Activated CD4-positive, alpha-beta memory T cell treated with anti-CD3 and anti-CD28 coated beads, Interleukin-2, amount 10 ng/mL, durations not matched to agents 7 days and 5 days (primary cell): ENCODE results near the gene IFNGR1. TPM values are rescaled to one million over a fixed set of nuclear protein-coding genes. Genes with fewer than 3 reads are reported as not detected.
"Not testable (repeated sequence)": the region's sequence is repeated elsewhere in the genome, so short reads cannot be mapped to it uniquely, and the experiment has no call there.

ENCODE experiments used
- CTCF ChIA-PET: fragments of 350-600 bp; sonication (Branson Sonifier 250); formaldehyde crosslinking; loops from one replicate; lab custom pipeline; 2021; ENCODE audit warnings: antibody characterized with exemption, inconsistent platforms; lab: Charles Lee
- POLR2A ChIA-PET: fragments of 350-600 bp; sonication (Branson Sonifier 250); formaldehyde crosslinking; loops from one replicate; lab custom pipeline; 2021; ENCODE audit warnings: antibody characterized with exemption; lab: Charles Lee
- DNase-seq: peaks from one replicate; pipeline ENCODE4 v3.0.0-alpha.2; 2020
- H3K27ac Mint-ChIP-seq: one replicate; pipeline ENCODE4 v1.8.0; 2021; ENCODE audit warnings: mild to moderate bottlenecking, mixed read lengths
- H3K27me3 Mint-ChIP-seq: one replicate; pipeline ENCODE4 v1.8.0; 2021; ENCODE audit warnings: mixed read lengths
- H3K36me3 Mint-ChIP-seq: one replicate; pipeline ENCODE4 v1.8.0; 2021; ENCODE audit warnings: low read depth, mixed read lengths
- H3K4me1 Mint-ChIP-seq: one replicate; pipeline ENCODE4 v1.8.0; 2021; ENCODE audit warnings: mixed read lengths
- H3K4me3 Mint-ChIP-seq: one replicate; pipeline ENCODE4 v1.8.0; 2021; ENCODE audit warnings: mild to moderate bottlenecking, mixed read lengths
- H3K9me3 Mint-ChIP-seq: one replicate; pipeline ENCODE4 v1.8.0; 2021; ENCODE audit warnings: mixed read lengths
- total RNA-seq, 2 experiments: library from RNA; stranded (reverse); gene quantifications; one replicate each; pipeline ENCODE4 v1.2.3, GENCODE V29; 2021

Gene IFNGR1
- total RNA-seq, 2 experiments from 2014 or later = 27.3 to 28.9 TPM

DNA sequence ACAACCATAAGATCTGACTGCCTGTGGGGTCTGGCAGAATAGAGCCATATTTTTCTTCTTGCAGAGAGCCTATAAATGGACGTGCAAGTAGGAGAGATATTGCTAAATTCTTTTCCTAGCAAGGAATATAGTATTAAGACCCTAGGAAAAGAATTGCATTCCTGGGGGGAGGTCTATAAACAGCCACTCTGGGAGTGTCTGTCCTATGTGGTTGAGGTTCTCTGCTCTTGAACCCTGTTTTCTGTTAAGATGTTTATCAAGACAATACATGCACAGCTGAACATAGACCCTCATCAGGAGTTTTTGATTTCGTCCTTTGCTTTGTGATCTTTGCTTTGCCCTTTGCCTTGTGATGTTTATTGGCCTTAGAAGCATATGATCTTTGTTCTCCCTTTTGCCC lies 35.2 kb upstream of the IFNGR1 start:
- H3K27ac Mint-ChIP-seq, CTCF ChIA-PET, POLR2A ChIA-PET, H3K4me1 Mint-ChIP-seq, H3K4me3 Mint-ChIP-seq, DNase-seq: not testable (repeated sequence)
- Mint-ChIP-seq H3K36me3 (peaks cover 13% of the 10 kb centered on the region), H3K27me3 (peaks cover 16% of the 10 kb centered on the region), H3K9me3 (peaks cover 28% of the 10 kb centered on the region)

DNA sequence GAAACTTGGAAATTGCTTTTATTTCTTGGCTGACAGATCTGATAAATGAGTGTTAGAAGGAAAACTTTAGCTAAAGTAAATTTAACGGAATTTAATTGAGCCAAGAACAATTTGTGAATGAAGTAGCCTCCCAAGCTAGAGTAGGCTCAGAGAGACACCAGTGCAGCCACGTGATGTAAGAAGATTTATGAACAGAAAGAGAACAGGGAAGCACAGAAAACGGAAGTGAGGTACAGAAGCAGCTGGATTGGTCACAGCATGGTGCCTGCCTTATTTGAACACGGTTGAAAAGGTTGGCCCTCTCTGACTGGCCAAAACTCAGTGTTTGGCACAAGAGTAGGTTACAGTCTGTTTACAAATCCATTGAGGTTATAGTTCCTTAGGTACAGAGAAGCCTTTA lies 29.5 kb upstream of the IFNGR1 start:
- H3K27ac Mint-ChIP-seq = no peak overlapping the region
- peaks cover 11% of the 10 kb centered on the region for H3K27me3 Mint-ChIP-seq
- H3K36me3 Mint-ChIP-seq = peaks cover 2% of the 10 kb centered on the region
- peaks cover 6% of the 10 kb centered on the region for H3K9me3 Mint-ChIP-seq
- H3K4me3 Mint-ChIP-seq = no peak overlapping the region
- CTCF ChIA-PET = no interaction called here
- H3K4me1 Mint-ChIP-seq = peaks cover 7% of the 10 kb centered on the region
- no peak for DNase-seq
- POLR2A ChIA-PET = no interaction called here

DNA sequence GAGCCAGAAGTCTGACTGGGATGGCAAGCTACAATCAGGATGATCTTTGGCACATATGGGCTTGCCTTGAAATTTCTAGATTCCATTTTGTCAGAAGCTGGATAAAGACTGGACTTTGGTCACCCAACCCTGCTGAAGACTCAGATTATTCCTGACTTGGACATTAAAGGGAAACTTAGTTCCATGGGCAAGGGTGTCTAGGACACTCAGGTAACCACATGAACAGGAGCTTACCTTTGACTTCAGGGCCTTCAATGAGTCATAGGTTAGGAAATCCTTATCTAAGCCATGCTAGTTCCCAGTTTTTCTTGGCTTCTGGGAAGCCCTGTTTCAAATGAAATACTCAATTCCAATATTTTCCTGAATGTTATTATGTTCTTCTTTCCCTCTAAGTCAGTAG lies 28.5 kb upstream of the IFNGR1 start:
- H3K4me1 Mint-ChIP-seq = peaks cover 7% of the 10 kb centered on the region

DNA sequence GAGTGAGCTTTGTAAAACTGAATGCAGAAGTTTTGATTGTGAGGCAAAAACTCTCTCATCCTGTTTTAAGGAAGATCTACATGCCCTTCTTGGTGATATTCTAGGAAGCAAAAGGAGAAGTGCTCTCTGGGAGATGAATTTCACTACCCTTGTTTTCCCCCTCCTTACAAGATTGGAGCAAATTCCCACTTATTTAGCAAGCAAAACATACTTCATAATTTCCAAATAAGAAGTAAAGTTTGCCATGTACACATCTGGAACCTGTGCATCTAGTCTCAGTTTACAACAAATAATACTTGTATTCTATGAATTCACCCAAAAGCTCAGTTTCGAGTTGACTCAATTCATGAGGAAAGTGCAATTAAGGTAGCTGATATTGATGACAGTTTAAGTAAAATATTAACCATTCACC lies 27.6 kb upstream of the IFNGR1 start:
- H3K36me3 Mint-ChIP-seq = peaks cover 2% of the 10 kb centered on the region
- H3K27ac Mint-ChIP-seq = no peak overlapping the region
- peaks cover 5% of the 10 kb centered on the region for H3K27me3 Mint-ChIP-seq
- ChIA-PET POLR2A (no interaction called here), CTCF (interaction anchor here (1.2 kb wide), 1 partner anchor 9 kb away, joined by 3 read pairs; no protein-coding TSS in a partner anchor)
- DNase-seq = no peak
- peaks cover 4% of the 10 kb centered on the region for H3K9me3 Mint-ChIP-seq
- peaks cover 7% of the 10 kb centered on the region for H3K4me1 Mint-ChIP-seq
- H3K4me3 Mint-ChIP-seq = no peak overlapping the region

More for the DNA sequence above, 28.5 kb upstream of the IFNGR1 start:
- no peak for DNase-seq
- ChIA-PET CTCF (interaction anchor here (0.9 to 1.2 kb wide), 2 partner anchors 8 to 153 kb away, joined by 3 read pairs; no protein-coding TSS in a partner anchor), POLR2A (no interaction called here)
- Mint-ChIP-seq H3K27me3 (peaks cover 11% of the 10 kb centered on the region), H3K27ac (no peak overlapping the region), H3K4me3 (no peak overlapping the region), H3K36me3 (peaks cover 2% of the 10 kb centered on the region), H3K9me3 (peaks cover 4% of the 10 kb centered on the region)

DNA sequence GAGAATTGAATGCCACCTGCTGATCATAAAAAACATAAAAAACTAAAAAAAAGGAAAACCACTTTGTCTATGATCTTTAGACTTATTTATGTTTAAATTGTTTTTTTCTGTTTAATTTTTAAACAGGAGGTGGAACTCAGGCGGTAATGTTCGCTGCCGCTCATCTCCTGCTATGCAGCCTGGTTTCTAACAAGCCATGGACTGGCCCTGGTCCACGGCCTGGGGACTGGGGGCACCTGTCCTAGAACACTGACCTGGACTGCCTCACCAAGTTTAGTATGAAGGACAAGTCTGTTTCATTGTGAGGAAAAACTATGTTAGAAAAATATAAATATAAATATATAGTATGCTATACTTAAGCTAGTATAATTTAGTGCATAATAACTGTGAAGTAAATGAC lies 27.0 kb upstream of the IFNGR1 start:
- Mint-ChIP-seq H3K36me3 (peaks cover 2% of the 10 kb centered on the region), H3K27ac (no peak overlapping the region), H3K4me1 (peaks cover 7% of the 10 kb centered on the region), H3K27me3 (peaks cover 5% of the 10 kb centered on the region), H3K9me3 (peaks cover 4% of the 10 kb centered on the region), H3K4me3 (no peak overlapping the region)
- no peak for DNase-seq
- ChIA-PET CTCF (no interaction called here), POLR2A (no interaction called here)

DNA sequence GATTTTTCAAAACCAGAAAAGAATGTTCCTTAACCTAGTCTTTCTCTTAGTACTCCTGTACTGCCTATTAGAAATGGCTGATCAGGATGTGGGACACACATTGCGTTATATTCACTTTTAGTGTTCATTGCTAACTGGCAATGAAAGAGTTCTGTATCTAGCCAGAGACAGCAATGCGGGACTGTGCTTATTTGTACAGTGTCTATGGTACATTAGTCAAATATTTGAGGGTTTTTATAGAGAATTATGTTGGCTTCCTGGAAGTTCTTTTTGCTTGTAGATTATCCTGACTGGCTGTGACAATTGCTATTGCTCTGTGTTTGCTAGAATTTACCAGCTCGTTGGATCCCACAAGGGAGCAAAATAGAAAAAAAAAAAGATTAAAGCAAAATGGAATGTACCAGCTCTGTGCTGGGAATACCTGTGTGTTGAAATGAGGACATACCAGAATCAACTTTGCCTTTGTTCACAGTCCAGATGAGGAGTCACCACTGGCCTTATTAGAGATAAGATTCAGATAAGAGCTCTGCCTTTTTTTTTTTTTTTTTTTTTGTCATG lies 22.4 kb upstream of the IFNGR1 start:
- POLR2A ChIA-PET = no interaction called here
- Mint-ChIP-seq H3K4me1 (peaks cover 11% of the 10 kb centered on the region), H3K4me3 (no peak overlapping the region), H3K27ac (no peak overlapping the region), H3K27me3 (peaks cover 3% of the 10 kb centered on the region), H3K9me3 (no peaks in the 10 kb centered on the region), H3K36me3 (no peaks in the 10 kb centered on the region)
- CTCF ChIA-PET = interaction anchor here (0.7 kb wide), 2 partner anchors 68 to 81 kb away, joined by 3 to 4 read pairs; partner anchors contain the start of gene IL22RA2
- DNase-seq = no peak

DNA sequence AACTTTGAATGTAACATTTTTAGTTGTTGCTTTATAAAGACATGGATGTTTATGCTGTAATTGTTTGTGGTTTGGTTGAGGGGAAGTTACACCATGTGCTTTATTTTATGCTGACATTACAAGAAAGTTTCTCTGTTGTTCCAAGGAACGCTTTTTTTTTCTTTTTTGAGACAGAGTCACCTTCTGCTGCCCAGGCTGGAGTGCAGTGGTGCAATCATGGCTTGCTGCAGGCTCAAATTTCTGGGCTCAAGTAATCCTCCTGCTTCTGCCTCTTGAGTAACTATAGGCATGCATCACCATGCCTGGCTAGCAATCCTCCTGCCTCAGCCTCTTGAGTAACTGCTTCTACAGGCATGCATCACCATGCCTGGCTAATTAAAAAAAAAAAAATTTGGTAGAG lies 21.0 kb upstream of the IFNGR1 start:
- Mint-ChIP-seq H3K27me3 (peaks cover 3% of the 10 kb centered on the region), H3K4me3 (no peak overlapping the region), H3K36me3 (no peaks in the 10 kb centered on the region), H3K4me1 (peaks cover 14% of the 10 kb centered on the region), H3K9me3 (no peaks in the 10 kb centered on the region), H3K27ac (no peak overlapping the region)
- ChIA-PET POLR2A (interaction anchor here (1.0 kb wide), 1 partner anchor 22 kb away, joined by 3 read pairs; no protein-coding TSS in a partner anchor), CTCF (interaction anchor here (1.2 kb wide), 1 partner anchor 74 kb away, joined by 4 read pairs; no protein-coding TSS in a partner anchor)
- no peak for DNase-seq

DNA sequence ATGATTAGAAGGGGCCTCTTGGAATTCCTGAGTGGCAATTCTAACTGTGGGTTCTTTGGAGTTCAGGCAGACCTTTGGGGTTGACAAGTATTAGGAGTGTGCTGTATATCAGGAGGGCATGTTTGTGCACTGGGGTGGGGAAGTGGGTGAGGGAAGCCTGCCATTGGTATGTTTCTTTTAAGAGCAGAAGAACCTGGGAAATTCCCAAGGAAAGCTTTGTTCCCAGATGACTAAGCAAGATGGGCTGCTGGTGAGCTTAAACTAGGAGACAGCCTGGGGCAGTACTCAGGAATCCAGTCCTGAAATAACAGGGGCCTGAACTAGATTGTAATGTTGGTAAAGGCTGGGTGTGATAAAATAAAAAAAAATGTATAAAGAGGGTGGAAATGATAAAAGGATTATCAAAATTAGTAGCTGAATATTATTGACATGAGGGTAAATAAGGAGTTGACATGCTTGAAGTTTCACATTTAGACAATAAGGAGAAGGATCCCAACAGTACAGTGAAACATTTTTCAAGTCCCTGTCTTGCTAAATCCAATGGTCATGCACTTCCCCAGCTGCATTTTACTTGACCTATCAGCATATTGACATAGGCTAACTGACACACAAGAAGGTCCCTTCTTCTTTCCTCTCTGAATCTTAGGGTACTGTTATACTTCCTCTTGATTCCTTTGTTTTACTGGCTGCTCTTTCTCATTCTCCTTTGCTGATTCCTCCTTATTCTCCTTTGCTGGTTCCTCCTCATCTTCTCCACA lies 18.4 kb upstream of the IFNGR1 start:
- H3K4me3 Mint-ChIP-seq = no peak overlapping the region
- no peak for DNase-seq
- POLR2A ChIA-PET = no interaction called here
- no peaks in the 10 kb centered on the region for H3K36me3 Mint-ChIP-seq
- H3K9me3 Mint-ChIP-seq = no peaks in the 10 kb centered on the region
- peaks cover 38% of the 10 kb centered on the region for H3K4me1 Mint-ChIP-seq
- CTCF ChIA-PET = interaction anchor here (0.8 kb wide), 1 partner anchor 33 kb away, joined by 3 read pairs; no protein-coding TSS in a partner anchor
- H3K27ac Mint-ChIP-seq = no peak overlapping the region
- peaks cover 3% of the 10 kb centered on the region for H3K27me3 Mint-ChIP-seq

DNA sequence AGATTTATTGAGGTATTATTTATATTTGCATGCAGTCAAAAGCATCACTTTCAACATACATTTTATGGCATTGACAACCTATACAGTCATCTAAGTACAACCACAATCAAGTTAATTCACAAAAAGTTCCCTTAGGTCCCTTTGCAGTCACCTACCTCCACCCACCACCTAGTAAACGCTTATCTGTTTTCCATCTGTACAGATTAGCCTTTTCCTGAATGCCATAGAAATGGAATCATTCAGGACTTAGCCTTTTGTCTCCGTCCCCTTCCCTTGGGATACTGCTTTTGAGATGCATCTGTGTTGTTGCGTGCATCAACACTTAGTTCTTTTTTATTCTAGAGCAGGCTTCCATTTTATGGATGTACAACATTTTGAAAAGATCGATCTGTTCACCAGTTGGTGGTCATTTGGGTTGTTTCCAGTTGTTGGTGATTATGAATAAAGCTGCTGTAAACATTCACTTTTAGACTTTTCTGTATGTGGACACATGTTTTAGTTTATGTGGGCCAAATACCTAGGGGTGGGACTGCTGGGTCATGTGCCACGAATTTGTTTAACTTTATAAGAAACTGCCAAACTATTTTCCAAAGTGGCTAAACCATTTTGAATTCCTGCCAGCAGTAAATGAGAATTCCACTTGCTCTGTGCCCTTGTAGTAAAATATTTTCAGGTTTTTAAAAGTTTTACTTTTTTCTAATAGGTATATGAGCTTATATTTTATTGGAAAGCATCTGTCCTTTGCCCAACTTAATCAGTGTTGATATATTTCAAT lies 17.6 kb upstream of the IFNGR1 start:
- no peak overlapping the region for H3K4me3 Mint-ChIP-seq
- H3K36me3 Mint-ChIP-seq = no peaks in the 10 kb centered on the region
- H3K27ac Mint-ChIP-seq = no peak overlapping the region
- DNase-seq = no peak
- ChIA-PET CTCF (interaction anchor here (0.6 kb wide), 1 partner anchor 48 kb away, joined by 3 read pairs; no protein-coding TSS in a partner anchor), POLR2A (no interaction called here)
- H3K27me3 Mint-ChIP-seq = peaks cover 3% of the 10 kb centered on the region
- H3K4me1 Mint-ChIP-seq = peaks cover 44% of the 10 kb centered on the region
- no peaks in the 10 kb centered on the region for H3K9me3 Mint-ChIP-seq

DNA sequence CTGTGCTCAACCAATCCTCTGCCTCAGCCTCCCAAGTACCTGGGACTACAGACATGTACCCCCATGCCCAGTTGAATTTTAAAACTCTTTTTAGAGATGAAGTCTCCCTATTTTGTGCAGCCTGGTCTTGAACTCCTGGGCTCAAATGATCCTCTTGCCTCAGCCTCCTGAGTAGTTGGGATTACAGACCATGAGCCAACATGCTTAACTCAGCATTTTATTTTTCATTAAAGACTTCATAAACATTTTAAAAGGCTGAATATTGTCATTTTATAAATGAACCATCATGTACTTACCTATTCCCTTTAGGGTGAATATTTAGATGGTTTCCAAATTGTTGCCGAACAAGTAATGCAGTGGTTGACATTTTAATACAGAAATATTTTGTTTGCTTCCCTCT lies 16.5 kb upstream of the IFNGR1 start:
- DNase-seq = no peak
- H3K9me3 Mint-ChIP-seq = no peaks in the 10 kb centered on the region
- no peak overlapping the region for H3K27ac Mint-ChIP-seq
- no peaks in the 10 kb centered on the region for H3K36me3 Mint-ChIP-seq
- H3K27me3 Mint-ChIP-seq = peaks cover 3% of the 10 kb centered on the region
- ChIA-PET POLR2A (interaction anchor here (1.3 kb wide), 1 partner anchor 26 kb away, joined by 3 read pairs; no protein-coding TSS in a partner anchor), CTCF (no interaction called here)
- peaks cover 52% of the 10 kb centered on the region for H3K4me1 Mint-ChIP-seq
- no peak overlapping the region for H3K4me3 Mint-ChIP-seq

DNA sequence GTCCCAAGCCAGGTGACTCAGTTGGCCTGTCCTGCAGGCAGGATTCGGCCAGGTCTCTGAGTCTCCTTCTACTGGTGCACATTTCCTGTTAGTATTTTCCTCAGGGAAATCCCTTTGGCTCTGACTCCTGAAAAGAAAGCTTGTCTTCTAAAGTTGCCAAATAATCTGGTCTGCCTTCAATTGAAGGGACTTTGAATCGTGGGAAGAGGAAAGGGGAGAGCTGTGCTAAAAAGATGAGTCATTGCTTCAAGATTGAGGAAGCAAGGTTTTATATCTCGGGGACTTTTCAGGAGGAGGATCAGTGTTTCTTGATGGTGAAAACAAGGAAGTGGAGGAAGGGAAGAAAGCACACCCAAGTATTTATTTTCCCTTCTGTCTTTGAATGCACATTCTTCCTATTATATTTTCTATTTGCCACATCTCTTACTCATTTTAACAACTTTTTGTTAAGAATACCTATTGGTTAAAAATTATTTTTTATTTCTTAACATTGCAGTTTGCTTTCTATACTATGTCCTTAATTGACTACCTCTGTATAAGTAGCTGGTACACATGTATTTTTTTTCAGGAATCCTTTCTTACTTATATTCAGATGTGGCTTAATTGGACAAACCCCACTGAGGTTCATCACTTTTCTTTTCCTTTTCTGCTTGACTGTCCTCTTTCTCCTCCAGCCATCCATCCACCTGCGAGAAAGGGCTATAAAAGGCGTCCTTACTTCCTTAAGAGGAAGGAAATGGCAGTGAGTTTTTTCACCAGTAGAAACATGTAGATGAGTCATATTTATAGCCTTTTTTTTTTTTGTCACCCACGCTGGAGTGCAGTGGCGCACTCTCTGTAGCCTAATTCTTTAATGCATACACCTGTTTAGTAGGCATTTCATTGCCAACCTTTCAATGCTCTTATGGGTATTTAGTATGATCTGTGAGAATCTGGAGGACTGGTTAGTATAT lies 15.0 kb upstream of the IFNGR1 start:
- peaks cover 7% of the 10 kb centered on the region for H3K27me3 Mint-ChIP-seq
- ChIA-PET POLR2A (interaction anchor here (1.3 to 1.4 kb wide), 2 partner anchors 13 to 28 kb away, joined by 3 to 4 read pairs; no protein-coding TSS in a partner anchor), CTCF (no interaction called here)
- H3K4me3 Mint-ChIP-seq = no peak overlapping the region
- DNase-seq = peak; percentile 32
- H3K36me3 Mint-ChIP-seq = no peaks in the 10 kb centered on the region
- no peaks in the 10 kb centered on the region for H3K9me3 Mint-ChIP-seq
- peaks cover 48% of the 10 kb centered on the region for H3K4me1 Mint-ChIP-seq
- H3K27ac Mint-ChIP-seq = peak overlapping the region; percentile 50

DNA sequence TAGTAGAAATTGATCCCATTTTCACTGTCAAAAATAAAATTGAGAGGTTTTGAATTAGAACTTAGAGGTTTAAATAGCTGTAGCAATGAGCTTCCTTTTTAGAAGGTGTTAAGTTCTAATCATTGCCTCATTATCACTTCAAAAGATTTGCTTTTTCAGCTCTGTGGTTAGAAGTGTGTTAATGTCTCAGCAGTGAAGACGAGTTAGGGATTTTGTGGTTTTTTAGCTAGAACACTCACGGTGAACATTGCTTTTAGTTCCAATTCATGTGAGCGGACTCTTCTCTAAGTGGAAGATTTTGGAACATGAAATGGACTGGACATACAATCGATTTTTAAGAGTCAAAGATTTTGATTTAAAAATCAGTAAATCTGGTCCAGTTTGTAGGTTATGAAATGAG lies 12.7 kb upstream of the IFNGR1 start:
- Mint-ChIP-seq H3K27me3 (peaks cover 11% of the 10 kb centered on the region), H3K4me3 (no peak overlapping the region), H3K4me1 (peaks cover 53% of the 10 kb centered on the region), H3K27ac (peak overlapping the region; percentile 15), H3K9me3 (no peaks in the 10 kb centered on the region), H3K36me3 (no peaks in the 10 kb centered on the region)
- ChIA-PET CTCF (interaction anchor here (0.6 to 0.9 kb wide), 2 partner anchors 144 to 184 kb away, joined by 3 read pairs; no protein-coding TSS in a partner anchor), POLR2A (interaction anchor here (1.1 to 1.6 kb wide), 4 partner anchors 8 to 30 kb away, joined by 3 to 6 read pairs (median 4); no protein-coding TSS in a partner anchor)
- DNase-seq = no peak
